ENCODE results near the gene ZNF888.
"Not testable (repeated sequence)": the region's sequence is repeated elsewhere in the genome, so short reads cannot be mapped to it uniquely, and the experiment has no call there.

ZNF888 gene

GRCh38 chr19:52957591-52957990 lies 34.4 kb upstream of the ZNF888 start:
- DNase-seq (ENCODE audit: low read depth): no peak
- no peak overlapping the region for H3K4me3 ChIP-seq (ENCODE audit: control insufficient read depth, low read depth, low read length)
- TF ChIP-seq, protein P1, sequence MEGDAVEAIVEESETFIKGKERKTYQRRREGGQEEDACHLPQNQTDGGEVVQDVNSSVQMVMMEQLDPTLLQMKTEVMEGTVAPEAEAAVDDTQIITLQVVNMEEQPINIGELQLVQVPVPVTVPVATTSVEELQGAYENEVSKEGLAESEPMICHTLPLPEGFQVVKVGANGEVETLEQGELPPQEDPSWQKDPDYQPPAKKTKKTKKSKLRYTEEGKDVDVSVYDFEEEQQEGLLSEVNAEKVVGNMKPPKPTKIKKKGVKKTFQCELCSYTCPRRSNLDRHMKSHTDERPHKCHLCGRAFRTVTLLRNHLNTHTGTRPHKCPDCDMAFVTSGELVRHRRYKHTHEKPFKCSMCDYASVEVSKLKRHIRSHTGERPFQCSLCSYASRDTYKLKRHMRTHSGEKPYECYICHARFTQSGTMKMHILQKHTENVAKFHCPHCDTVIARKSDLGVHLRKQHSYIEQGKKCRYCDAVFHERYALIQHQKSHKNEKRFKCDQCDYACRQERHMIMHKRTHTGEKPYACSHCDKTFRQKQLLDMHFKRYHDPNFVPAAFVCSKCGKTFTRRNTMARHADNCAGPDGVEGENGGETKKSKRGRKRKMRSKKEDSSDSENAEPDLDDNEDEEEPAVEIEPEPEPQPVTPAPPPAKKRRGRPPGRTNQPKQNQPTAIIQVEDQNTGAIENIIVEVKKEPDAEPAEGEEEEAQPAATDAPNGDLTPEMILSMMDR (IDR thresholded peaks at IDR 0.05; ENCODE audit: control insufficient read depth, insufficient read depth, low read depth, low read length, missing control alignments): no peak

GRCh38 chr19:52956917-52957316 lies 33.7 kb upstream of the ZNF888 start:
- TF ChIP-seq, protein P1 (IDR thresholded peaks at IDR 0.05; ENCODE audit: control insufficient read depth, insufficient read depth, low read depth, low read length, missing control alignments): no peak
- DNase-seq (ENCODE audit: low read depth): no peak

DNA sequence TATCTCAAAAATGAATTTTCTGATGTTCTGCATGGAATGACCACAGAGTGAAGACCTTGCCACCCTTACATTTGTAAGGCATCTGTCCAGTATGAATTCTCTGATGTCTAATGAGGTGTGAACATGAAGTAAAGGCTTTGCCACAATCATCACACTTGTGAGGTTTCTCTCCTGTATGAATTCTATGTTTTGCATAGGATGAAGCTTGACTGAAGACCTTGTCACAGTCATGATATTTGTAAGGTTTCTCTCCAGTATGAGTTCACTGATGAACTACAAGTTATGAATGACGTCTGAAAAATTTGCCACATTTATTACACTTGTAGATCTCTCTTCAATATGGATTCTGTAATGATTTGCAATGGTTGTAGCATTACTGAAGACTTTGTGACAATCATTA lies 26.2 kb upstream of the ZNF888 start:
- DNase-seq (ENCODE audit: low read depth): no peak
- H3K4me3 ChIP-seq (ENCODE audit: control insufficient read depth, low read depth, low read length): no peak overlapping the region
- TF ChIP-seq, protein P1 (IDR thresholded peaks at IDR 0.05; ENCODE audit: control insufficient read depth, insufficient read depth, low read depth, low read length, missing control alignments): no peak

More at GRCh38 chr19:52956917-52957316, 33.7 kb upstream of the ZNF888 start:
- no peak overlapping the region for H3K4me3 ChIP-seq (ENCODE audit: control insufficient read depth, low read depth, low read length)

GRCh38 chr19:52948025-52948770 lies 25.0 kb upstream of the ZNF888 start:
- H3K4me3 ChIP-seq (ENCODE audit: control insufficient read depth, low read depth, low read length): no peak overlapping the region
- TF ChIP-seq, protein P1 (IDR thresholded peaks at IDR 0.05; ENCODE audit: control insufficient read depth, insufficient read depth, low read depth, low read length, missing control alignments): no peak
- no peak for DNase-seq (ENCODE audit: low read depth)

DNA sequence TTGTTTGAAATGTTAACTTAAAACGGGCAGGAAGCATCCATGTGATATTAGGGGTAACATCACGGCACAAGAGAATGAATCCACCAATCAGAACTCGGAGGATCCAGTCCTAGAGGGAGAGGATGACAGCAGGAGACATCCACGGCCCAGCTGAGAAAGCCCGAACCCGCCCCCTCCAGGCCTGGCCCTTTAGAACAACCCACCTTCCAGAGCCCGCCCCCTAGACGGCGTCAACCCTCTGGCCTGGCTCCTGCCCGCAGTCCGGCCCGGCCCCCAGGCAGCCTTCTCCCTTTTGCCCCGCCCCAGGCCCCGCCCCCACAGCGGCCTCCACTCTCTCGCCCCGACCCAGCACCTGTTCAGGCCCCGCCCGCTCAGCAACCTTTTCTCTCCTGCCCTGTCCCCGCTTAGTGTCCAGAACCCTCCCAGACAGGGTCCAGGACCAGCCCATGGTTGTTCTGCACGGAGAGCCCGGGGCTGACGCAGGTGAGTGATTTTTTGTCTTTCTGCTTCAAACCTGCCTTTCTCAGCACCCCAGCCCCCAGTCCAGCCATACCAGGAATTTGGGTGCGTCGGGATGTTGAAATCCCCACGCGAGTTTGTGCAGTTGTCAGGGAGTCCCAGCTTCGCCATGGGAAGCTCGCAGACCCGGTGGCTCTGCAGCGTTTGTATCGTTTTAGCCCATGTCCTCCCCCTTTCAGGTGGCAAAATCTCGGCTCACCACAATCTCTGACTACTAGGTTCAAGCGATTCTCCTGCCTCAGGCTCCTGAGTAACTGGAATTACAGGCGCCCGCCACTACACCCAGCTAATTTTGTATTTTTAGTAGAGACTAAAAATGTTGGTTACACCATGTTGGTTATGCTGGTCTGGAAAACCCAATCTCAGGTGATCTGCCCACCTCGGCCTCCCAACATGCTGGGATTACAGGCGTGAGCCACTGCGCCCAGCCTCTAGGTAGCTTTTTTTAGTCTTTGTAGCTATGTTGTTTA lies 23.4 kb upstream of the ZNF888 start:
- TF ChIP-seq, protein P1 (IDR thresholded peaks at IDR 0.05; ENCODE audit: control insufficient read depth, insufficient read depth, low read depth, low read length, missing control alignments): no peak
- no peak overlapping the region for H3K4me3 ChIP-seq (ENCODE audit: control insufficient read depth, low read depth, low read length)
- DNase-seq (ENCODE audit: low read depth): no peak

- no peak for DNase-seq (ENCODE audit: low read depth)
- H3K4me3 ChIP-seq (ENCODE audit: control insufficient read depth, low read depth, low read length): no peak overlapping the region
- TF ChIP-seq, protein P1 (IDR thresholded peaks at IDR 0.05; ENCODE audit: control insufficient read depth, insufficient read depth, low read depth, low read length, missing control alignments): no peak
Measured at GRCh38 chr19:52945652-52946321, 22.6 kb upstream of the ZNF888 start.

GRCh38 chr19:52944703-52945493 lies 21.7 kb upstream of the ZNF888 start:
- H3K4me3 ChIP-seq (ENCODE audit: control insufficient read depth, low read depth, low read length); DNase-seq (ENCODE audit: low read depth): not testable (repeated sequence)

All from AG09309 (cell line).